HepG2 (cell line): ENCODE measurements around the gene JMJD1C. TPM values are rescaled to one million over a fixed set of nuclear protein-coding genes. Genes with fewer than 3 reads are reported as not detected.

Experiments
- ATAC-seq: fragments of 200-7000 bp; cut with Tn5 transposase; 3 replicates; pipeline ENCODE4 v1.9.1; 2020; ENCODE audit warnings: mild to moderate bottlenecking, moderate library complexity
- BruUV-seq: library from RNA; stranded (reverse); fragments of 400-500 nt; replicated peaks from 2 replicates; lab custom pipeline; 2021; lab: Mats Ljungman, UMichigan
- CTCF ChIA-PET: fragments of 300-600 bp; formaldehyde crosslinking; extraction: SDS; loops from one replicate; lab custom pipeline; 2021; ENCODE audit warnings: low total read pairs, inconsistent platforms, low intra/inter-chr PET ratio; lab: Yijun Ruan, JAX
- POLR2A ChIA-PET: fragments of 350-600 bp; sonication (Branson Sonifier 250); formaldehyde crosslinking; loops from one replicate; lab custom pipeline; 2020; ENCODE audit warnings: antibody characterized with exemption, inconsistent platforms; lab: Yijun Ruan, JAX
- DNase-seq: peaks from one replicate; pipeline ENCODE4 v3.0.0-alpha.2; 2015; ENCODE audit warnings: low spot score
- FAIRE-seq: peaks from 3 replicates; lab custom pipeline; 2011; peaks lifted over from hg19 to GRCh38; lab: Jason Lieb, UNC
- H2AFZ ChIP-seq: one replicate; pipeline ENCODE4 v1.6.1; 2011; ENCODE audit warnings: low read length, inconsistent platforms
- H3K27ac ChIP-seq: fragments of 300-600 bp; 3 replicates; pipeline ENCODE4 v1.8.0; 2011; ENCODE audit warnings: mixed run types, mild to moderate bottlenecking, mixed read lengths, low read length, inconsistent platforms; ENCODE audit not compliant: insufficient read depth; ENCODE audit errors: extremely low read length
- H3K27me3 ChIP-seq, 2 experiments: fragments of 200-600 bp in 1 of 2; 2 replicates in 1 of 2; 3 replicates in 1 of 2; pipeline versions ENCODE4 v1.6.0 to v1.8.0; 2011; ENCODE audit warnings: low read length in 2 of 2, mild to moderate bottlenecking in 2 of 2, moderate library complexity in 2 of 2, inconsistent platforms in 1 of 2; ENCODE audit not compliant: insufficient read depth in 2 of 2, control insufficient read depth in 1 of 2
- H3K36me3 ChIP-seq, 2 experiments: fragments of 200-600 bp in 1 of 2; replicated peaks in 1 of 2; 2 replicates in 1 of 2; 3 replicates in 1 of 2; pipeline versions ENCODE4 v1.5.1 to v1.8.0; 2011; ENCODE audit warnings: low read length in 2 of 2, inconsistent platforms in 1 of 2; ENCODE audit not compliant: insufficient read depth in 2 of 2, control insufficient read depth in 1 of 2
- H3K4me1 ChIP-seq: 2 replicates; pipeline ENCODE4 v1.5.1; 2012; ENCODE audit warnings: low read length, inconsistent platforms; ENCODE audit not compliant: insufficient read depth
- H3K4me2 ChIP-seq: 2 replicates; pipeline ENCODE4 v1.6.0; 2011; ENCODE audit warnings: low read depth, low read length, inconsistent platforms
- H3K4me3 ChIP-seq, 3 experiments: fragments of 200-600 bp in 1 of 3; sonication (generic), shearing (Covaris generic) in 1 of 3; replicated peaks in 1 of 3; 2 replicates each; pipeline ENCODE4 v1.5.1; 2011 to 2016; ENCODE audit warnings: low read length in 3 of 3, inconsistent platforms in 2 of 3, low read depth in 2 of 3, mild to moderate bottlenecking in 2 of 3, control low read depth in 1 of 3, mixed read lengths in 1 of 3; ENCODE audit not compliant: insufficient read depth in 1 of 3
- H3K79me2 ChIP-seq: one replicate; pipeline ENCODE4 v1.6.1; 2011; ENCODE audit warnings: low read length, inconsistent platforms; ENCODE audit not compliant: insufficient read depth
- H3K9ac ChIP-seq: 2 replicates; pipeline ENCODE4 v1.6.0; 2011; ENCODE audit warnings: mild to moderate bottlenecking, low read depth, low read length, inconsistent platforms; ENCODE audit not compliant: insufficient read depth
- H3K9me3 ChIP-seq: 2 replicates; pipeline ENCODE4 v1.5.1; 2012; ENCODE audit warnings: mild to moderate bottlenecking, low read length
- H4K20me1 ChIP-seq: 2 replicates; pipeline ENCODE4 v1.6.0; 2011; ENCODE audit warnings: inconsistent platforms, mild to moderate bottlenecking, low read length, moderate library complexity; ENCODE audit not compliant: insufficient read depth
- BRCA1 ChIP-seq: sonication (generic); formaldehyde crosslinking; IDR thresholded peaks from 2 replicates; pipeline ENCODE4 v1.4.0; 2020; ENCODE audit warnings: missing genetic modification reagents
- MTERF4 ChIP-seq: sonication (generic); formaldehyde crosslinking; IDR thresholded peaks from 2 replicates; pipeline ENCODE4 v1.8.0; 2023; ENCODE audit warnings: mild to moderate bottlenecking, missing genetic modification reagents
- NCOA1 ChIP-seq: sonication (generic); formaldehyde crosslinking; IDR thresholded peaks from 2 replicates; pipeline ENCODE4 v1.9.0; 2021; ENCODE audit warnings: missing genetic modification reagents
- REXO4 ChIP-seq: sonication (generic); formaldehyde crosslinking; IDR thresholded peaks from 2 replicates; pipeline ENCODE4 v1.8.0; 2022; ENCODE audit warnings: missing genetic modification reagents, mild to moderate bottlenecking, borderline replicate concordance
- STAT6 ChIP-seq: sonication (generic); formaldehyde crosslinking; IDR thresholded peaks from 2 replicates; pipeline ENCODE4 v1.4.0; 2020; ENCODE audit warnings: missing genetic modification reagents, mild to moderate bottlenecking, borderline replicate concordance
- ZBTB44 ChIP-seq: sonication (generic); formaldehyde crosslinking; IDR thresholded peaks from 2 replicates; pipeline ENCODE4 v1.4.0; 2020; ENCODE audit warnings: missing genetic modification reagents
- ZNF687 ChIP-seq: sonication (generic); formaldehyde crosslinking; IDR thresholded peaks from 2 replicates; pipeline ENCODE4 v1.5.1; 2020; ENCODE audit warnings: mild to moderate bottlenecking, missing genetic modification reagents, moderate library complexity
- ZNF704 ChIP-seq: sonication (generic); formaldehyde crosslinking; IDR thresholded peaks from 2 replicates; pipeline ENCODE4 v1.8.1; 2023; ENCODE audit warnings: mild to moderate bottlenecking, inconsistent platforms, moderate library complexity, missing genetic modification reagents, borderline replicate concordance
- WGBS: methylation state at CpG from one replicate; pipeline ENCODE4 v1.1.6; 2017; ENCODE audit warnings: low lambda C conversion rate; 5-methylcytosine and 5-hydroxymethylcytosine counted together
- in situ Hi-C: cut with HindIII; loops from 2 replicates; pipeline ENCODE4 v1.10.0; 2017; ENCODE audit warnings: low pct_unique_long_range_greater_than_20kb; ENCODE audit not compliant: extremely low pct_ligation_motif_present
- intact Hi-C: fragments of 100-400 bp; cut with micrococcal nuclease; formaldehyde crosslinking; loops from one replicate; pipeline ENCODE4 v1.10.0; 2022; ENCODE audit not compliant: unreplicated experiment
- polyA plus RNA-seq, 8 experiments: library from polyadenylated mRNA; depleted of rRNA in 3 of 8; stranded (reverse) in 7 of 8; unstranded in 1 of 8; fragments of >200 nt; fragmentation: Illumina TruSeq in 4 of 8; extraction: Trizol in 4 of 8; gene quantifications; 2 replicates each; pipeline versions ENCODE4 v1.2.1 to v1.2.3, GENCODE V29; 2011 to 2016; ENCODE audit warnings: low read depth in 4 of 8, missing spikeins in 1 of 8, mixed read lengths in 1 of 8; ENCODE audit not compliant: insufficient read depth in 1 of 8
- total RNA-seq, 5 experiments: library from RNA; depleted of rRNA; stranded (reverse); fragments of >200 nt; fragmentation: Illumina TruSeq; extraction: Trizol; gene quantifications; 2 replicates each; pipeline ENCODE4 v1.2.3, GENCODE V29; 2016; ENCODE audit warnings: low read depth in 1 of 5
- TF ChIP-seq, protein P1 (sequence below): sonication (generic); formaldehyde crosslinking; IDR thresholded peaks from 2 replicates; pipeline ENCODE4 v1.5.1; 2020; ENCODE audit warnings: missing genetic modification reagents, mild to moderate bottlenecking, borderline replicate concordance

Gene JMJD1C
- total and polyA plus RNA-seq, 2 of the 13 experiments (the other 11 are each of a cell fraction or from before 2014, with no cell fraction given) = 42.3 to 42.7 TPM

DNA sequence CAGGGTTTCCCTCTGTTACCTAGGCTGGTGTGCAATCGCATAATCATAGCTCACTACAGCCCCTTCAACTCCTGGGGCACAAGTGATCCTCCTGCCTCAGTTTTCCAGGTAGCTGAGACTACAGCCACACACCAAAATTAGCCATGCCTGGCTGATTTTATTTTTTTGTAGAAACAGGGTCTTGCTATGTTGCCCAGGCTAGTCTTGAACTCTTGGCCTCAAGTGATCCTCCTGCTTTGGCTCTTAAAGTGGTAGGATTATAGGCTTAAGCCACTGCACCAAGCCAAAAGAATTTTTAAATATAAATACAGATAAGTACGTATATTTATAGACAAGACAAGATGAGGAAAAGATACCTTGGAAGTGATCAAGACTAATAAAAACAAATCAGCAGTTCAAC lies 215.7 kb downstream of the JMJD1C start:
- 93% methylated on average over 2 of the region's 2 CpGs for WGBS
- POLR2A ChIA-PET = no interaction called here
- FAIRE-seq = no peak

More for the DNA sequence above, 215.7 kb downstream of the JMJD1C start:
- DNase-seq (no peak), ATAC-seq (no peak)
- no peak overlapping the region for H3K4me2 ChIP-seq
- H3K9me3 ChIP-seq = no peaks in the 10 kb centered on the region
- H3K27me3 ChIP-seq = no peaks in the 10 kb centered on the region
- in situ Hi-C loops = no loop called here
- H3K9ac ChIP-seq = no peak overlapping the region
- CTCF ChIA-PET = no interaction called here
- no peak overlapping the region for H2AFZ ChIP-seq
- TF ChIP-seq REXO4 (CRISPR knock-in tag) = no peak
- no peak for TF ChIP-seq BRCA1 (CRISPR knock-in tag)
- TF ChIP-seq NCOA1 = no peak
- TF ChIP-seq ZBTB44 = no peak
- TF ChIP-seq ZNF704 (CRISPR knock-in tag) = no peak
- TF ChIP-seq, protein P1, sequence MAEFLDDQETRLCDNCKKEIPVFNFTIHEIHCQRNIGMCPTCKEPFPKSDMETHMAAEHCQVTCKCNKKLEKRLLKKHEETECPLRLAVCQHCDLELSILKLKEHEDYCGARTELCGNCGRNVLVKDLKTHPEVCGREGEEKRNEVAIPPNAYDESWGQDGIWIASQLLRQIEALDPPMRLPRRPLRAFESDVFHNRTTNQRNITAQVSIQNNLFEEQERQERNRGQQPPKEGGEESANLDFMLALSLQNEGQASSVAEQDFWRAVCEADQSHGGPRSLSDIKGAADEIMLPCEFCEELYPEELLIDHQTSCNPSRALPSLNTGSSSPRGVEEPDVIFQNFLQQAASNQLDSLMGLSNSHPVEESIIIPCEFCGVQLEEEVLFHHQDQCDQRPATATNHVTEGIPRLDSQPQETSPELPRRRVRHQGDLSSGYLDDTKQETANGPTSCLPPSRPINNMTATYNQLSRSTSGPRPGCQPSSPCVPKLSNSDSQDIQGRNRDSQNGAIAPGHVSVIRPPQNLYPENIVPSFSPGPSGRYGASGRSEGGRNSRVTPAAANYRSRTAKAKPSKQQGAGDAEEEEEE = no peak
- TF ChIP-seq STAT6 (CRISPR knock-in tag) = no peak
- TF ChIP-seq ZNF687 (CRISPR knock-in tag) = no peak
- no peak for TF ChIP-seq MTERF4 (CRISPR knock-in tag)
- TF ChIP-seq, all 625 proteins: peak for 0
- H3K4me1 ChIP-seq = peaks cover 28% of the 10 kb centered on the region
- intact Hi-C loops = no loop called here
- no peak overlapping the region for H3K4me3 ChIP-seq
- peaks cover 90% of the 10 kb centered on the region for H4K20me1 ChIP-seq
- no TSS peak for BruUV-seq
- H3K79me2 ChIP-seq = peaks cover 97% of the 10 kb centered on the region
- no peak overlapping the region for H3K27ac ChIP-seq
- H3K36me3 ChIP-seq = peaks cover 2 to 14% of the 10 kb centered on the region in 2 experiments; a peak in 4 of 5 replicates
